Measurements from ENCODE around the gene NOXRED1.

DNA sequence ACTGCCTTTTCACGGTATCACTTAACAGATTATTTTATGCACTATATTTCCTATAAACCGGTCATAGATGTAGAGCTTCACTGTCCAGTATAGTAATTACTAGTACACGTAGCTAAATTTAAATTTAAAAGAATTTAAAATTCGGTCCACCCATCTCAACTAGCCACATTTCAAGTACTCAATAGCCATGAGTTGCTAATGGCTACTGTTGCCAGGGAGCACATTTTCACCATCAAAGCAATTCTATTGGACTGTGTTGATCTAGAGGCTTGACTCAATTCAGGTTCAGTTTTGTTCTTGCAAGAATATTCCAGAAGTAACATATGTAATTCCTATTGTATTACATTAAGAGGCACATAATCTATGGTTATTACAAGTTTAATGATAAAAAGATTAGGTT is 66.4 kb downstream of the NOXRED1 start:
- TF ChIP-seq, protein P1, sequence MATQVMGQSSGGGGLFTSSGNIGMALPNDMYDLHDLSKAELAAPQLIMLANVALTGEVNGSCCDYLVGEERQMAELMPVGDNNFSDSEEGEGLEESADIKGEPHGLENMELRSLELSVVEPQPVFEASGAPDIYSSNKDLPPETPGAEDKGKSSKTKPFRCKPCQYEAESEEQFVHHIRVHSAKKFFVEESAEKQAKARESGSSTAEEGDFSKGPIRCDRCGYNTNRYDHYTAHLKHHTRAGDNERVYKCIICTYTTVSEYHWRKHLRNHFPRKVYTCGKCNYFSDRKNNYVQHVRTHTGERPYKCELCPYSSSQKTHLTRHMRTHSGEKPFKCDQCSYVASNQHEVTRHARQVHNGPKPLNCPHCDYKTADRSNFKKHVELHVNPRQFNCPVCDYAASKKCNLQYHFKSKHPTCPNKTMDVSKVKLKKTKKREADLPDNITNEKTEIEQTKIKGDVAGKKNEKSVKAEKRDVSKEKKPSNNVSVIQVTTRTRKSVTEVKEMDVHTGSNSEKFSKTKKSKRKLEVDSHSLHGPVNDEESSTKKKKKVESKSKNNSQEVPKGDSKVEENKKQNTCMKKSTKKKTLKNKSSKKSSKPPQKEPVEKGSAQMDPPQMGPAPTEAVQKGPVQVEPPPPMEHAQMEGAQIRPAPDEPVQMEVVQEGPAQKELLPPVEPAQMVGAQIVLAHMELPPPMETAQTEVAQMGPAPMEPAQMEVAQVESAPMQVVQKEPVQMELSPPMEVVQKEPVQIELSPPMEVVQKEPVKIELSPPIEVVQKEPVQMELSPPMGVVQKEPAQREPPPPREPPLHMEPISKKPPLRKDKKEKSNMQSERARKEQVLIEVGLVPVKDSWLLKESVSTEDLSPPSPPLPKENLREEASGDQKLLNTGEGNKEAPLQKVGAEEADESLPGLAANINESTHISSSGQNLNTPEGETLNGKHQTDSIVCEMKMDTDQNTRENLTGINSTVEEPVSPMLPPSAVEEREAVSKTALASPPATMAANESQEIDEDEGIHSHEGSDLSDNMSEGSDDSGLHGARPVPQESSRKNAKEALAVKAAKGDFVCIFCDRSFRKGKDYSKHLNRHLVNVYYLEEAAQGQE (IDR thresholded peaks at IDR 0.05; ENCODE audit: low read depth) = no peak
- TF ChIP-seq FOXM1 (IDR thresholded peaks at IDR 0.05; ENCODE audit: borderline replicate concordance, low read depth) (no peak), RAD21 (IDR thresholded peaks at IDR 0.05; ENCODE audit: low read depth) (no peak), TCF12 (IDR thresholded peaks at IDR 0.05; ENCODE audit: low read depth) (no peak), ZBTB7A (IDR thresholded peaks at IDR 0.05; ENCODE audit: low read depth) (no peak)
